T-helper 17 cell (primary cell): ENCODE results near the gene RALA. TPM values are rescaled to one million over a fixed set of nuclear protein-coding genes. Genes with fewer than 3 reads are reported as not detected.

ENCODE experiments used
- ATAC-seq: fragments of 150-1000 bp; cut with Tn5 transposase; 2 replicates; pipeline ENCODE4 v1.10.0; 2021; ENCODE audit warnings: mild to moderate bottlenecking, moderate library complexity
- DNase-seq, 3 donors: peaks; one replicate each; pipeline versions ENCODE4 v3.0.0 to v3.0.0-alpha.2; 2020 to 2021
- H3K9me3 ChIP-seq: one replicate; pipeline ENCODE4 v1.7.0; 2013; ENCODE audit warnings: low read length, mild to moderate bottlenecking; ENCODE audit not compliant: control insufficient read depth, poor library complexity, severe bottlenecking
- H3K27ac Mint-ChIP-seq: one replicate; pipeline ENCODE4 v1.8.0; 2022; ENCODE audit warnings: mild to moderate bottlenecking, moderate library complexity, mixed read lengths
- H3K27me3 Mint-ChIP-seq: one replicate; pipeline ENCODE4 v1.8.0; 2022; ENCODE audit warnings: mixed read lengths
- H3K36me3 Mint-ChIP-seq: one replicate; pipeline ENCODE4 v1.8.0; 2022; ENCODE audit warnings: low read depth, mixed read lengths
- H3K4me1 Mint-ChIP-seq: one replicate; pipeline ENCODE4 v1.8.0; 2022; ENCODE audit warnings: mild to moderate bottlenecking, mixed read lengths
- H3K4me3 Mint-ChIP-seq: one replicate; pipeline ENCODE4 v1.8.0; 2022; ENCODE audit warnings: mild to moderate bottlenecking, moderate library complexity, mixed read lengths
- total RNA-seq, 4 donors: library from RNA in 2 of 4; stranded (reverse) in 2 of 4; gene quantifications; one replicate each; pipeline ENCODE4 v1.2.3 and lab custom pipeline; 2022 to 2026

The RALA gene
- total RNA-seq, 2 donors from 2014 or later, result 22.4 to 27.1 TPM

GRCh38 chr7:39603924-39604323 is 19.4 kb upstream of the RALA start:
- Mint-ChIP-seq H3K4me3 (no peak overlapping the region), H3K27me3 (peaks cover 8% of the 10 kb centered on the region), H3K36me3 (no peaks in the 10 kb centered on the region), H3K4me1 (peaks cover 22% of the 10 kb centered on the region), H3K27ac (peak overlapping the region; percentile 41)
- DNase-seq (no peak), ATAC-seq (no peak)
- no peaks in the 10 kb centered on the region for H3K9me3 ChIP-seq

GRCh38 chr7:39605087-39605486 is 18.3 kb upstream of the RALA start:
- peaks cover 19% of the 10 kb centered on the region for H3K27me3 Mint-ChIP-seq
- no peak overlapping the region for H3K4me3 Mint-ChIP-seq
- H3K27ac Mint-ChIP-seq, result peak overlapping the region; percentile 68
- no peaks in the 10 kb centered on the region for H3K9me3 ChIP-seq
- H3K36me3 Mint-ChIP-seq, result peaks cover 2% of the 10 kb centered on the region
- ATAC-seq (no peak), DNase-seq (no peak)
- peaks cover 30% of the 10 kb centered on the region for H3K4me1 Mint-ChIP-seq

- Mint-ChIP-seq H3K36me3 (peaks cover 5% of the 10 kb centered on the region), H3K27me3 (peaks cover 29% of the 10 kb centered on the region), H3K27ac (peak overlapping the region; percentile 68), H3K4me3 (peak overlapping the region; percentile 50), H3K4me1 (peaks cover 33% of the 10 kb centered on the region)
- DNase-seq (no peak), ATAC-seq (peak; percentile 39)
- no peaks in the 10 kb centered on the region for H3K9me3 ChIP-seq
These were observed 17.0 kb upstream of the RALA start for GRCh38 chr7:39606352-39606751.

GRCh38 chr7:39606941-39607340 is 16.4 kb upstream of the RALA start:
- Mint-ChIP-seq H3K4me3 (peak overlapping the region; percentile 28), H3K4me1 (peaks cover 33% of the 10 kb centered on the region), H3K36me3 (peaks cover 5% of the 10 kb centered on the region), H3K27ac (peak overlapping the region; percentile 72), H3K27me3 (peaks cover 29% of the 10 kb centered on the region)
- ATAC-seq (no peak), DNase-seq (no peak)
- no peaks in the 10 kb centered on the region for H3K9me3 ChIP-seq

- peaks cover 5% of the 10 kb centered on the region for H3K36me3 Mint-ChIP-seq
- peaks cover 33% of the 10 kb centered on the region for H3K4me1 Mint-ChIP-seq
These were observed 15.5 kb upstream of the RALA start for GRCh38 chr7:39607865-39608264.

GRCh38 chr7:39608278-39608677 is 15.1 kb upstream of the RALA start:
- DNase-seq, result no peak
- H3K27ac Mint-ChIP-seq, result peak overlapping the region; percentile 88
- no peak for ATAC-seq

More at GRCh38 chr7:39607865-39608264, 15.5 kb upstream of the RALA start:
- no peak for DNase-seq
- peaks cover 38% of the 10 kb centered on the region for H3K27me3 Mint-ChIP-seq
- peak overlapping the region; percentile 88 for H3K27ac Mint-ChIP-seq
- H3K4me3 Mint-ChIP-seq, result peak overlapping the region; percentile 47
- ATAC-seq, result no peak
- no peaks in the 10 kb centered on the region for H3K9me3 ChIP-seq

GRCh38 chr7:39609113-39609934 is 14.0 kb upstream of the RALA start:
- ATAC-seq, result peak; percentile 59
- Mint-ChIP-seq H3K4me1 (peaks cover 30% of the 10 kb centered on the region), H3K27me3 (peaks cover 51% of the 10 kb centered on the region), H3K27ac (peak overlapping the region; percentile 88), H3K4me3 (peak overlapping the region; percentile 71), H3K36me3 (peaks cover 5% of the 10 kb centered on the region)
- no peak for DNase-seq
- no peaks in the 10 kb centered on the region for H3K9me3 ChIP-seq

More at GRCh38 chr7:39608278-39608677, 15.1 kb upstream of the RALA start:
- Mint-ChIP-seq H3K36me3 (peaks cover 5% of the 10 kb centered on the region), H3K27me3 (peaks cover 42% of the 10 kb centered on the region), H3K4me1 (peaks cover 33% of the 10 kb centered on the region), H3K4me3 (peak overlapping the region; percentile 47)
- no peaks in the 10 kb centered on the region for H3K9me3 ChIP-seq

- ATAC-seq, result no peak
- Mint-ChIP-seq H3K36me3 (peaks cover 5% of the 10 kb centered on the region), H3K27ac (peak overlapping the region; percentile 88), H3K27me3 (peaks cover 51% of the 10 kb centered on the region), H3K4me3 (no peak overlapping the region), H3K4me1 (peaks cover 30% of the 10 kb centered on the region)
- DNase-seq, result no peak
- no peaks in the 10 kb centered on the region for H3K9me3 ChIP-seq
These were observed 13.5 kb upstream of the RALA start for GRCh38 chr7:39609935-39610263.

- H3K4me3 Mint-ChIP-seq, result no peak overlapping the region
- peaks cover 59% of the 10 kb centered on the region for H3K27me3 Mint-ChIP-seq
- no peak overlapping the region for H3K27ac Mint-ChIP-seq
These were observed 9.8 kb upstream of the RALA start for GRCh38 chr7:39613577-39613976.

GRCh38 chr7:39614299-39614698 is 9.1 kb upstream of the RALA start:
- ATAC-seq (no peak), DNase-seq (no peak)
- Mint-ChIP-seq H3K4me3 (no peak overlapping the region), H3K4me1 (peaks cover 7% of the 10 kb centered on the region), H3K27ac (no peak overlapping the region), H3K27me3 (peaks cover 54% of the 10 kb centered on the region), H3K36me3 (peaks cover 5% of the 10 kb centered on the region)
- no peaks in the 10 kb centered on the region for H3K9me3 ChIP-seq

More at GRCh38 chr7:39613577-39613976, 9.8 kb upstream of the RALA start:
- Mint-ChIP-seq H3K36me3 (peaks cover 5% of the 10 kb centered on the region), H3K4me1 (peaks cover 12% of the 10 kb centered on the region)
- no peak for ATAC-seq
- no peaks in the 10 kb centered on the region for H3K9me3 ChIP-seq
- DNase-seq, result no peak

- Mint-ChIP-seq H3K27ac (no peak overlapping the region), H3K36me3 (peaks cover 3% of the 10 kb centered on the region), H3K4me1 (peaks cover 3% of the 10 kb centered on the region), H3K27me3 (peaks cover 42% of the 10 kb centered on the region), H3K4me3 (no peak overlapping the region)
- H3K9me3 ChIP-seq, result no peaks in the 10 kb centered on the region
- no peak for ATAC-seq
- no peak for DNase-seq
These were observed 7.9 kb upstream of the RALA start for GRCh38 chr7:39615350-39615975.

GRCh38 chr7:39616138-39616537 is 7.2 kb upstream of the RALA start:
- no peaks in the 10 kb centered on the region for H3K9me3 ChIP-seq
- Mint-ChIP-seq H3K27ac (no peak overlapping the region), H3K4me1 (no peaks in the 10 kb centered on the region), H3K36me3 (no peaks in the 10 kb centered on the region), H3K4me3 (no peak overlapping the region), H3K27me3 (peaks cover 36% of the 10 kb centered on the region)
- DNase-seq (no peak), ATAC-seq (no peak)

GRCh38 chr7:39617005-39617404 is 6.4 kb upstream of the RALA start:
- Mint-ChIP-seq H3K4me1 (peaks cover 2% of the 10 kb centered on the region), H3K27me3 (peaks cover 36% of the 10 kb centered on the region), H3K36me3 (no peaks in the 10 kb centered on the region), H3K27ac (no peak overlapping the region), H3K4me3 (no peak overlapping the region)
- no peak for DNase-seq
- no peak for ATAC-seq
- no peaks in the 10 kb centered on the region for H3K9me3 ChIP-seq
